Activated CD8-positive, alpha-beta memory T cell treated with anti-CD3 and anti-CD28 coated beads, Interleukin-2, amount 10 ng/mL, durations not matched to agents 7 days and 5 days (primary cell): ENCODE results near the gene TMEM205. TPM values are rescaled to one million over a fixed set of nuclear protein-coding genes. Genes with fewer than 3 reads are reported as not detected.
A peak's percentile ranks its signal among the peaks of the same experiment; 100 is the strongest.
"Not testable (repeated sequence)": the region's sequence is repeated elsewhere in the genome, so short reads cannot be mapped to it uniquely, and the experiment has no call there.

Experiments used
- ATAC-seq: fragments of 150-1000 bp; cut with Tn5 transposase; one replicate; pipeline ENCODE4 v1.10.0; 2021; ENCODE audit warnings: moderate library complexity
- CTCF ChIA-PET: fragments of 350-600 bp; sonication (Branson Sonifier 250); formaldehyde crosslinking; loops from one replicate; lab custom pipeline; 2021; ENCODE audit warnings: antibody characterized with exemption; lab: Charles Lee
- DNase-seq: peaks from one replicate; pipeline ENCODE4 v3.0.0-alpha.2; 2020
- H3K27ac Mint-ChIP-seq: one replicate; pipeline ENCODE4 v1.8.0; 2021; ENCODE audit warnings: mild to moderate bottlenecking, mixed read lengths
- H3K27me3 Mint-ChIP-seq: one replicate; pipeline ENCODE4 v1.8.0; 2021; ENCODE audit warnings: mixed read lengths
- H3K36me3 Mint-ChIP-seq: one replicate; pipeline ENCODE4 v1.8.0; 2021; ENCODE audit warnings: mild to moderate bottlenecking, mixed read lengths
- H3K4me1 Mint-ChIP-seq: one replicate; pipeline ENCODE4 v1.8.0; 2021; ENCODE audit warnings: mixed read lengths
- H3K4me3 Mint-ChIP-seq: one replicate; pipeline ENCODE4 v1.8.0; 2021; ENCODE audit warnings: mild to moderate bottlenecking, moderate library complexity, mixed read lengths
- H3K9me3 Mint-ChIP-seq: one replicate; pipeline ENCODE4 v1.8.0; 2022; ENCODE audit warnings: low read depth, mixed read lengths
- total RNA-seq, 2 experiments: library from RNA; stranded (reverse); gene quantifications; one replicate each; pipeline ENCODE4 v1.2.3, GENCODE V29; 2021

TMEM205 gene
- total RNA-seq, 2 experiments from 2014 or later = 25.1 to 28.1 TPM

GRCh38 chr19:11325544-11325943 lies 20.5 kb downstream of the TMEM205 start:
- Mint-ChIP-seq H3K36me3 (no peaks in the 10 kb centered on the region), H3K9me3 (no peaks in the 10 kb centered on the region), H3K4me1 (peaks cover 30% of the 10 kb centered on the region), H3K27me3 (peaks cover 3% of the 10 kb centered on the region), H3K4me3 (no peak overlapping the region), H3K27ac (peak overlapping the region; percentile 56)
- ATAC-seq (no peak), DNase-seq (no peak)
- CTCF ChIA-PET = interaction anchor here (0.6 to 5.2 kb wide), 3 partner anchors 21 to 481 kb away, joined by 3 to 28 read pairs (median 4); partner anchors contain the start of genes CCDC159 and TMEM205

GRCh38 chr19:11324748-11325389 lies 21.2 kb downstream of the TMEM205 start:
- H3K4me3 Mint-ChIP-seq = no peak overlapping the region
- no peak for DNase-seq
- H3K9me3 Mint-ChIP-seq = no peaks in the 10 kb centered on the region
- H3K27ac Mint-ChIP-seq = peak overlapping the region; percentile 92
- ATAC-seq = no peak
- H3K27me3 Mint-ChIP-seq = peaks cover 3% of the 10 kb centered on the region
- no peaks in the 10 kb centered on the region for H3K36me3 Mint-ChIP-seq
- CTCF ChIA-PET = interaction anchor here (0.6 to 5.2 kb wide), 7 partner anchors 15 to 480 kb away, joined by 3 to 28 read pairs (median 4); partner anchors contain the start of genes CCDC159, RAB3D and TMEM205
- H3K4me1 Mint-ChIP-seq = peaks cover 30% of the 10 kb centered on the region

- H3K27me3 Mint-ChIP-seq = peaks cover 3% of the 10 kb centered on the region
- H3K9me3 Mint-ChIP-seq = no peaks in the 10 kb centered on the region
- H3K4me3 Mint-ChIP-seq = peak overlapping the region; percentile 60
- peak overlapping the region; percentile 92 for H3K27ac Mint-ChIP-seq
- CTCF ChIA-PET = interaction anchor here (0.7 to 5.2 kb wide), 6 partner anchors 15 to 158 kb away, joined by 3 to 28 read pairs (median 6); partner anchors contain the start of genes CCDC159, RAB3D and TMEM205
- no peaks in the 10 kb centered on the region for H3K36me3 Mint-ChIP-seq
- H3K4me1 Mint-ChIP-seq = peaks cover 30% of the 10 kb centered on the region
- DNase-seq = peak; percentile 86
- peak; percentile 89 for ATAC-seq
Observed at GRCh38 chr19:11324079-11324661, 21.9 kb downstream of the TMEM205 start.

GRCh38 chr19:11323601-11324078 lies 22.4 kb downstream of the TMEM205 start:
- no peak for ATAC-seq

GRCh38 chr19:11322269-11323024 lies 23.6 kb downstream of the TMEM205 start:
- Mint-ChIP-seq H3K9me3 (no peaks in the 10 kb centered on the region), H3K27me3 (peaks cover 11% of the 10 kb centered on the region), H3K27ac (no peak overlapping the region), H3K4me1 (peaks cover 33% of the 10 kb centered on the region), H3K4me3 (no peak overlapping the region), H3K36me3 (no peaks in the 10 kb centered on the region)
- no peak for DNase-seq
- ATAC-seq = no peak
- CTCF ChIA-PET = interaction anchor here (0.7 to 5.2 kb wide), 7 partner anchors 10 to 79 kb away, joined by 3 to 28 read pairs (median 4); partner anchors contain the start of gene RAB3D

More at GRCh38 chr19:11323601-11324078, 22.4 kb downstream of the TMEM205 start:
- Mint-ChIP-seq H3K36me3 (no peaks in the 10 kb centered on the region), H3K9me3 (no peaks in the 10 kb centered on the region), H3K27me3 (peaks cover 7% of the 10 kb centered on the region), H3K27ac (peak overlapping the region; percentile 92), H3K4me1 (peaks cover 30% of the 10 kb centered on the region), H3K4me3 (peak overlapping the region; percentile 60)
- CTCF ChIA-PET = interaction anchor here (1.2 to 5.2 kb wide), 4 partner anchors 16 to 58 kb away, joined by 3 to 28 read pairs (median 8); partner anchors contain the start of gene RAB3D
- DNase-seq = no peak

GRCh38 chr19:11321191-11322126 lies 24.6 kb downstream of the TMEM205 start:
- no peaks in the 10 kb centered on the region for H3K36me3 Mint-ChIP-seq
- no peak overlapping the region for H3K27ac Mint-ChIP-seq
- ATAC-seq (no peak), DNase-seq (no peak)
- peaks cover 33% of the 10 kb centered on the region for H3K4me1 Mint-ChIP-seq
- H3K27me3 Mint-ChIP-seq = peaks cover 15% of the 10 kb centered on the region
- CTCF ChIA-PET = interaction anchor here (0.7 to 1.6 kb wide), 5 partner anchors 9 to 29 kb away, joined by 3 to 5 read pairs (median 4); partner anchors contain the start of gene RAB3D
- no peaks in the 10 kb centered on the region for H3K9me3 Mint-ChIP-seq
- H3K4me3 Mint-ChIP-seq = no peak overlapping the region

- H3K36me3 Mint-ChIP-seq, H3K4me3 Mint-ChIP-seq, DNase-seq, ATAC-seq, CTCF ChIA-PET, H3K9me3 Mint-ChIP-seq, H3K27ac Mint-ChIP-seq: not testable (repeated sequence)
- Mint-ChIP-seq H3K27me3 (peaks cover 15% of the 10 kb centered on the region), H3K4me1 (peaks cover 33% of the 10 kb centered on the region)
Observed at GRCh38 chr19:11320278-11320995, 25.6 kb downstream of the TMEM205 start.

- Mint-ChIP-seq H3K9me3 (no peaks in the 10 kb centered on the region), H3K27ac (no peak overlapping the region), H3K4me3 (no peak overlapping the region), H3K27me3 (peaks cover 12% of the 10 kb centered on the region), H3K36me3 (no peaks in the 10 kb centered on the region), H3K4me1 (no peaks in the 10 kb centered on the region)
- no peak for ATAC-seq
- CTCF ChIA-PET = interaction anchor here (1.1 kb wide), 1 partner anchor 18 kb away, joined by 3 read pairs; no protein-coding TSS in a partner anchor
- DNase-seq = no peak
Observed at GRCh38 chr19:11306337-11306736, 39.7 kb downstream of the TMEM205 start.

GRCh38 chr19:11304936-11305335 lies 41.1 kb downstream of the TMEM205 start:
- no peak overlapping the region for H3K27ac Mint-ChIP-seq
- peaks cover 12% of the 10 kb centered on the region for H3K27me3 Mint-ChIP-seq
- no peak overlapping the region for H3K4me3 Mint-ChIP-seq
- CTCF ChIA-PET = no interaction called here
- DNase-seq (no peak), ATAC-seq (no peak)
- H3K36me3 Mint-ChIP-seq = no peaks in the 10 kb centered on the region
- no peaks in the 10 kb centered on the region for H3K4me1 Mint-ChIP-seq
- no peaks in the 10 kb centered on the region for H3K9me3 Mint-ChIP-seq

- ATAC-seq (no peak), DNase-seq (no peak)
- H3K27me3 Mint-ChIP-seq = peaks cover 18% of the 10 kb centered on the region
- no peaks in the 10 kb centered on the region for H3K9me3 Mint-ChIP-seq
- H3K4me1 Mint-ChIP-seq = no peaks in the 10 kb centered on the region
- no peak overlapping the region for H3K4me3 Mint-ChIP-seq
- CTCF ChIA-PET = no interaction called here
- no peak overlapping the region for H3K27ac Mint-ChIP-seq
- H3K36me3 Mint-ChIP-seq = no peaks in the 10 kb centered on the region
Observed at GRCh38 chr19:11300811-11301120, 45.3 kb downstream of the TMEM205 start.

GRCh38 chr19:11299946-11300810 lies 45.9 kb downstream of the TMEM205 start:
- Mint-ChIP-seq H3K27me3 (peaks cover 20% of the 10 kb centered on the region), H3K4me3 (no peak overlapping the region), H3K36me3 (no peaks in the 10 kb centered on the region), H3K4me1 (no peaks in the 10 kb centered on the region), H3K27ac (no peak overlapping the region), H3K9me3 (no peaks in the 10 kb centered on the region)
- no peak for DNase-seq
- CTCF ChIA-PET = no interaction called here
- no peak for ATAC-seq
